Endodermal cell (in vitro differentiated cells): ENCODE measurements around the gene CYP27B1. TPM values are rescaled to one million over a fixed set of nuclear protein-coding genes. Genes with fewer than 3 reads are reported as not detected.
A peak's percentile ranks its signal among the peaks of the same experiment; 100 is the strongest.

Source experiments
- DNase-seq: peaks from one replicate; pipeline ENCODE4 v3.0.0-alpha.2; 2017
- H3K27ac ChIP-seq: 2 replicates; pipeline ENCODE4 v1.5.1; 2013; ENCODE audit warnings: mild to moderate bottlenecking, low read depth, low read length, moderate library complexity
- H3K27me3 ChIP-seq: 2 replicates; pipeline ENCODE4 v1.6.1; 2013; ENCODE audit warnings: mild to moderate bottlenecking, low read length, moderate library complexity; ENCODE audit not compliant: insufficient read depth, control insufficient read depth, poor library complexity, severe bottlenecking
- H3K36me3 ChIP-seq: 2 replicates; pipeline ENCODE4 v1.7.0; 2013; ENCODE audit warnings: mild to moderate bottlenecking, low read length, moderate library complexity; ENCODE audit not compliant: control insufficient read depth, insufficient read depth
- H3K4me1 ChIP-seq: one replicate; pipeline ENCODE4 v1.7.0; 2013; ENCODE audit warnings: low read length; ENCODE audit not compliant: control insufficient read depth, insufficient read depth
- H3K4me3 ChIP-seq: 2 replicates; pipeline ENCODE4 v1.5.1; 2013; ENCODE audit warnings: mild to moderate bottlenecking, low read length, moderate library complexity
- H3K9ac ChIP-seq: 2 replicates; pipeline ENCODE4 v1.6.1; 2013; ENCODE audit warnings: mild to moderate bottlenecking, low read length, moderate library complexity; ENCODE audit not compliant: poor library complexity, severe bottlenecking; ENCODE audit errors: extremely low read depth
- H3K9me3 ChIP-seq: 2 replicates; pipeline ENCODE4 v1.6.1; 2013; ENCODE audit warnings: mild to moderate bottlenecking, low read length, moderate library complexity; ENCODE audit not compliant: control insufficient read depth
- H3K27ac Mint-ChIP-seq: 2 replicates; pipeline ENCODE4 v1.8.0; 2020; ENCODE audit warnings: mixed read lengths
- H3K27me3 Mint-ChIP-seq: 2 replicates; pipeline ENCODE4 v1.8.0; 2021; ENCODE audit warnings: mild to moderate bottlenecking, mixed read lengths; ENCODE audit not compliant: insufficient read depth
- H3K36me3 Mint-ChIP-seq: 2 replicates; pipeline ENCODE4 v1.8.0; 2020; ENCODE audit warnings: low read depth, mixed read lengths
- H3K4me1 Mint-ChIP-seq: 2 replicates; pipeline ENCODE4 v1.8.0; 2020; ENCODE audit warnings: mixed read lengths
- H3K4me3 Mint-ChIP-seq: 2 replicates; pipeline ENCODE4 v1.8.0; 2020; ENCODE audit warnings: mild to moderate bottlenecking, moderate library complexity, mixed read lengths
- H3K9me3 Mint-ChIP-seq: 2 replicates; pipeline ENCODE4 v1.8.0; 2020; ENCODE audit warnings: mild to moderate bottlenecking, mixed read lengths
- CTCF ChIP-seq: fragments of 200-600 bp; sonication (generic); conservative IDR thresholded peaks from 2 replicates; pipeline ENCODE4 v1.5.0; 2021; ENCODE audit warnings: antibody characterized with exemption, mild to moderate bottlenecking
- WGBS, 2 experiments: methylation state at CpG; one replicate each; pipeline versions ENCODE4 v1.1.5 to v1.1.7; 2013; ENCODE audit warnings: missing lambda C conversion rate in 2 of 2, mixed read lengths in 1 of 2; ENCODE audit not compliant: insufficient coverage in 1 of 2, insufficient read length in 1 of 2; 5-methylcytosine and 5-hydroxymethylcytosine counted together
- total RNA-seq, 2 donors: library from RNA; stranded (reverse); fragmentation: NEBNext Ultra II Directional in 1 of 2; extraction: Animal tissue kit (Norgen Biotek cat#: 25700) in 1 of 2; gene quantifications; 2 replicates in 1 of 2; 3 replicates in 1 of 2; pipeline ENCODE4 v1.2.1, GENCODE V29; 2021

Gene CYP27B1
- total RNA-seq, 2 donors from 2014 or later = 2.4 to 3.1 TPM

DNA sequence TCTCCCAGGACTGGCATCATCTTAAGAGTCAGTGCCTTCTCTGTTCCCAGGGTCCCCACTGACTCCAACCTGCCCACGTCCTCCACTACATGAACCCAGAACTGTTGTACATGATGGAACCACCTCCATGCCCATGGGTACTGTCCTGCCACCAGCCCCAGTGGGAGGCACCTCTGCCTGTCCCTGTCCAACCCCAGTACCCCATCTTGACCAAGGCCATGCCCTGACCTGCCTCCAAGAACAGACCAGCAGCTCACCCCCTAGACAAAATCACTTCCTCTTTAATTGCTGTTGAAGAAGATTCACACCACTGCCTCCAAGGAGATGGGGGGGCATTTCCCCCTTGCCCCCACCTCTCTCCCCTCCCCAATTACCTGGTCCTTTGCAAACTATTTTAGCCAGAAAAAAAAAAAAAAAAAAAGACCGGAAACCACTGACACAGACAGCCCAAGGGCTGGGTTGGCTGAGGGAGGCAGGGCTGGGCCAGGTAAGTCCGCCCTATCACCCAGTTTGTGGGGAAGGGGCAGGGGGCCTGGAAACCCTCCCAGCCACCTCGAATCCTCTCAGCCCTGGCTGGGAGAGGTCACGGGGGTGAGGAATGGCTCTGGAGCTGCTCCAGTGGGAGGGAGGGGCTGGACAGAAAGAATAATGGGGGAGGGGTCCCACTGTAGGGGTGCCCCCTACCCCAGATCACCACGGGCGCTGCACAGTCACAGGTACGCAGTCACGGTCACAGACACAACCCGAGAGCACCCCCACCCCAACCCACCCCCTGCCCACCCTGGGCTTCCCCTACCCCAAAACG, 41.7 kb downstream of the CYP27B1 start:
- Mint-ChIP-seq H3K27ac (no peak overlapping the region), H3K9me3 (peaks cover 2% of the 10 kb centered on the region), H3K27me3 (peaks cover 74% of the 10 kb centered on the region), H3K4me3 (no peak overlapping the region), H3K4me1 (peaks cover 4% of the 10 kb centered on the region), H3K36me3 (peaks cover 20% of the 10 kb centered on the region)
- no peak overlapping the region for H3K4me3 ChIP-seq
- no peak overlapping the region for H3K9ac ChIP-seq
- 56 to 100% methylated on average over 1 to 5 of the region's 11 CpGs for WGBS, 2 experiments
- H3K4me1 ChIP-seq = no peaks in the 10 kb centered on the region
- TF ChIP-seq CTCF = no peak
- DNase-seq = peak; percentile 42
- H3K36me3 ChIP-seq = peaks cover 8% of the 10 kb centered on the region
- no peak overlapping the region for H3K27ac ChIP-seq
- H3K27me3 ChIP-seq = peaks cover 75% of the 10 kb centered on the region
- no peaks in the 10 kb centered on the region for H3K9me3 ChIP-seq

DNA sequence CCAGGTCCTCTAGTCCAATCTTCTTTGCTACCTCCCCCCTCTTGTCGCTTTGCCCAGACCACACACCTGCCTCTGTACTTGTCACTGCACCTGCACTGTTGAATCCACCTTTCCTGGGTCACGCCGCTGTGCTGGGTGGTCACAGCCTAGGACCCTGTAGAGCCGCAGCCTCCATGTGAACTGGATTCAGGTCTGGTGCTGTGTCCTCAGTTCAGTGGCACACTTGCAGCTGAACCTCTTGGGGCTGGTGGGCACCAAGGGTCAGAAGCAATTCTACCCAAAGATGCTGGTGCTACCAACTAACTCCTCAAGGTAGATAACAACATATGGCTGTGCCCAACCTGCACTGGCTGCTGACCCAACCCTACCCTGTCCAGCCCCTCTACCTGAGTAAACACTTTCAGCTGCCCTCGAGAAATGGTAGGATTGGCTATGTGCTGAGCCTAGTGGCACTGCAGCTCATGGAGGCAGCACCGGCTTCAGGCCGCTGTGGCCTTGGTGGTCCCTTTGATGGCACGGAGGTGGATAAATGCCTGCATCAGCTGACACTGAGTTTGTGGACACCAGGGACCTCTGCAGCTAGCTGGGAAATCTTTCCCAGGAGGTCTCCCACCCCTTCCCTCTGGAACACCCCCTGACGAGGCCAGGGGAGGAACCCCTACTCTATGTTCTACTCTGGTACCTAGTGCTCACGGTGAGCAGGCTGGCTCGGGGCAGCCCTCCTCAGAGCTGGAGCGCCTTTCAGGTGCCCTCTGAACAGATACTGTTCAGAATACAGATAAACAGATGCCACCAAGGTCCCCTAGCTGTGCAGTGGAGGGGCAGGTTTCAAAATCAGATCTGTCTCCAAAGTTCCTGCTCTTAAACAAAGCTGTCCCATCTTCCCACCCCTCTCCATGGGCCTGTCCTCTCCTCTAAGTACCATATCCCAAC, 42.6 kb downstream of the CYP27B1 start:
- peaks cover 66% of the 10 kb centered on the region for H3K27me3 Mint-ChIP-seq
- H3K4me1 Mint-ChIP-seq = peaks cover 4% of the 10 kb centered on the region
- H3K9me3 Mint-ChIP-seq = peaks cover 2% of the 10 kb centered on the region
- H3K9ac ChIP-seq = no peak overlapping the region
- no peaks in the 10 kb centered on the region for H3K4me1 ChIP-seq
- WGBS, 2 experiments = 85 to 96% methylated on average over 11 to 12 of the region's 12 CpGs
- no peaks in the 10 kb centered on the region for H3K9me3 ChIP-seq
- peaks cover 13% of the 10 kb centered on the region for H3K36me3 ChIP-seq
- H3K36me3 Mint-ChIP-seq = peaks cover 25% of the 10 kb centered on the region
- peaks cover 66% of the 10 kb centered on the region for H3K27me3 ChIP-seq
- H3K27ac Mint-ChIP-seq = no peak overlapping the region
- H3K4me3 Mint-ChIP-seq = no peak overlapping the region
- peak; percentile 44 for DNase-seq
- H3K27ac ChIP-seq = no peak overlapping the region
- no peak for TF ChIP-seq CTCF
- H3K4me3 ChIP-seq = no peak overlapping the region

- peaks cover 2% of the 10 kb centered on the region for H3K9me3 Mint-ChIP-seq
- Histone ChIP-seq H3K4me1 (no peaks in the 10 kb centered on the region), H3K27me3 (peaks cover 59% of the 10 kb centered on the region), H3K27ac (no peak overlapping the region), H3K36me3 (peaks cover 18% of the 10 kb centered on the region), H3K4me3 (no peak overlapping the region), H3K9ac (no peak overlapping the region), H3K9me3 (no peaks in the 10 kb centered on the region)
- TF ChIP-seq CTCF = no peak
- 75% methylated on average over 1 of the region's 2 CpGs; no CpG with 5 or more reads in 1 of the 2 experiments for WGBS, 2 experiments
- H3K4me3 Mint-ChIP-seq = no peak overlapping the region
- no peak overlapping the region for H3K27ac Mint-ChIP-seq
- peaks cover 31% of the 10 kb centered on the region for H3K36me3 Mint-ChIP-seq
- peaks cover 59% of the 10 kb centered on the region for H3K27me3 Mint-ChIP-seq
- DNase-seq = no peak
- peaks cover 4% of the 10 kb centered on the region for H3K4me1 Mint-ChIP-seq
Observed at GRCh38 chr12:57723630-57723962, 43.3 kb downstream of the CYP27B1 start.
